ENCODE results near the gene SRR.
"Not testable (repeated sequence)": the region's sequence is repeated elsewhere in the genome, so short reads cannot be mapped to it uniquely, and the experiment has no call there.

SRR gene, protein sequence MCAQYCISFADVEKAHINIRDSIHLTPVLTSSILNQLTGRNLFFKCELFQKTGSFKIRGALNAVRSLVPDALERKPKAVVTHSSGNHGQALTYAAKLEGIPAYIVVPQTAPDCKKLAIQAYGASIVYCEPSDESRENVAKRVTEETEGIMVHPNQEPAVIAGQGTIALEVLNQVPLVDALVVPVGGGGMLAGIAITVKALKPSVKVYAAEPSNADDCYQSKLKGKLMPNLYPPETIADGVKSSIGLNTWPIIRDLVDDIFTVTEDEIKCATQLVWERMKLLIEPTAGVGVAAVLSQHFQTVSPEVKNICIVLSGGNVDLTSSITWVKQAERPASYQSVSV

DNA sequence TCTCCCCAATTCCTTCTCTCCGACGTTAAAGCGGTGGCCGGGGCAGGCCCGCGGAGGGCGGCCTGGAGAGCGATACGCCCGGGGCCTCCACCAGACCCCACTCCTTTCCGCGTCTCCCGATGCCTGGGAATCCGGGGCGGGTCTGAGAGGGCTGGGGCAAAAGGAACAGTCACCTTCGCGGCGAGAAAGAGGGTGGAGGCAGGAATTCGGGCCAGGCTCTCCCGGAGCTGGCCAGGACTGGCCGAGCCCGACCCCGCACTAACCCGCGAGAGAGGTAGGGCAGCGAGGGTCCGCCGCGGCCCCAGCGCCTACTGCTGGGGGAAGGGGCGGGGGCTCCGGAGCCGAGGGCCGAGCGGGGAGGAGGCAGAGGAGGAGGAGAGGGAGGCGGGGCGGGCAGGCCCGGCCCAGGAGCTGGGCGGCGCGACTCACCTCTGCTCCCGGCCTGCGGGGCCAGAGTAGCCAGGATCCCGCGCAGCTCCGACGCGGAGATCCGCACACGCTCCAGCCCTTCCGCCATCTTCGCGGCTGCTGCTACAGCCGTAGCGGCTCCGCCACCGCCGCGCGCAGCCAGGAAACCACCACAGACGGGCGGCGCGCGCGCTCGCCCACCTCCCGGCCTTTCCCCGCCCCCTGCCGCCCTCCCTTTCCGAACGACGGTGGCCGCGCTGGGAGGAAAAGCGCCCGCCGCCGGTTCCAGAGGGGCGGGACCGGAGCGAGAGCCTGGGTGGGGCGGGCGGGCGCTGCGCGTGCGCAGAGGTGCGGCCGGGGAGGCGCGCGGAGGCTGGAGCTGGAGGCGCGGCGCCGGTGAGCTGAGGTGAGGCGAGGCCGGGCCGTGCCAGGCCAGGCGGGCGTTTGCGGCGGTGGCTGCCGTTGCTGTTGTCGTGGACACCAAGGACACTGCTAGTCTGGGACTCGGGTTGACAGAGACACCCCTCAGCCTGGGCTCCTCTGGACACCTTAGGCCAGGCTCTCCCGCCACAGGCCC, at the start of gene SRR, which contains the start of gene SMG6:
Gene SRR (plus strand): TSS at position 747 of the 985 bp plus-strand sequence. CDS start 11,611 bp downstream, outside the sequence.
Gene SMG6 (minus strand): TSS at position 582 of the 985 bp plus-strand sequence. CDS start 65 bp downstream, at position 517.
- DNase-seq, result peak; percentile 85 to 86

DNA sequence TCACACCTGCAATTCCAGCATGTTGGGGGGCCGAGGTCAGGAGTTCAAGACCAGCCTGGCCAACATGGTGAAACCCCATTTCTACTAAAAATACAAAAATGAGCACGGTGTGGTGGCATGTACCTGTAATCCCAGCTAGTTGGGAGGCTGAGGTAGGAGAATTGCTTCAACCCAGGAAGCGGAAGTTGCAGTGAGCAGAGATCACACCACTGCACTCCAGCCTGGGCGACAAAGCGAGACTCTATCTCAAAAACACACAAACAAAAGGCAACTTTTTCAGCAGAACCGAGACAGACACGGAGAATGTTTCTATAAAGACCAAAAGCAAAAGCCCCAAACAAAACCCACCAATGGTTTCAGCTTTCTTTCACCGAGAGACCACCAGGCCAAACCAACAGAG, 44.9 kb upstream of the SRR start:
- not testable (repeated sequence) for DNase-seq

DNA sequence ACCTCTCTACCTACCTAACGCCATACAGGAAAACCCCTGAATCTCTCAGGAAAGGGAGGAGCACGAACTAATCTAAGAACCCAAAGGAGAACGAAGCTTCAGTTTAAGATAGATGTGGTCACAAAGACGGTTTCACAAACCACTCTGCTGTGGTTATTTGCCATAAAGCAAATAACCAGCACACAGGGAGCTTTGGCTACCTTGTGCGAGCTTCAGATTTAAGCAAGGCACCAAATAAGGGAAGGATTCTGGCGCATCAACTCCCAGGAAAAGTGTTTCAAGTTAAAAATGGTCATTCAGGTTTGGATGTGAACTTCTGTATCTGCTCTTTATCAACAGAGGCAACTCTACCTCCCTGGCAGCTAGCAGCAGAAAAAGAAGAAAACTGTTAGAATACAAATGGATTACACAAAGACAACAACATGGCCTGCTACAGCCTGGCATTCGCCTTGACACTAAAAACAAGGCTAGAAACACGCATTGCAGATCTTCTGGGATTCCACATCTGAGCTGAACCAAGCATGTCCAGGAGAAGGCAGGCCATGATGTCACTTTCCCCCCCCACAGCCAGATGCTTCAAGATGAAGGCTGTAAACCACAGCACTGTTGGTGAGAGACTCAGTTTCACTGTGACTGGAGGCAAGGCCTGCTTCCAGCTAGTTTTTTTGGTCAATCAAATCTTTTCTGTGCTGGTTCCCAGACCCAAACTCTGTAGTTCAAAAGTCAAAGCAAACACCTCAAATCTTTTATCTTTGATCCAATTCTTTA, 43.8 kb upstream of the SRR start:
- no peak for DNase-seq

DNA sequence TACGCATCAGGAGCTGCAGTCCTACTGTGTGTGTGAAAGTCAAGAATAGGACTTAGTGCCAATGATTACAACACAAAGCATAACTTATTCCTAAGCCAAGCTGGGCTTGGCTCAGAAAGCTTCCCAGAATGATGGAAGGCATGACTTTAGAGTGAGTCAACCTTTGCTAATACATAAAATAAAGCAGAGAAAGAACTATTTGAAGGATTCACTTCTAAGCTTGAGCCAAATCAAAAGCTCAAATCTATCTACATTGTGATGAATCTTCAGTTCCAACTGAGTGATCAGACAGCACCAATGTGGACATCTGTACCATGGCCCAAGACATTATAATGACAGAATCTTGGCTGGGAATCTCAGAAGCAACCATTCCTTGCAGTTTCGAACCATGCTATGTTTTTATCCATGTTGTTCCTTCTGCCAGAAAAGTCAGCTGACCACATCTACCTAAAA, 41.6 kb upstream of the SRR start:
- no peak for DNase-seq

DNA sequence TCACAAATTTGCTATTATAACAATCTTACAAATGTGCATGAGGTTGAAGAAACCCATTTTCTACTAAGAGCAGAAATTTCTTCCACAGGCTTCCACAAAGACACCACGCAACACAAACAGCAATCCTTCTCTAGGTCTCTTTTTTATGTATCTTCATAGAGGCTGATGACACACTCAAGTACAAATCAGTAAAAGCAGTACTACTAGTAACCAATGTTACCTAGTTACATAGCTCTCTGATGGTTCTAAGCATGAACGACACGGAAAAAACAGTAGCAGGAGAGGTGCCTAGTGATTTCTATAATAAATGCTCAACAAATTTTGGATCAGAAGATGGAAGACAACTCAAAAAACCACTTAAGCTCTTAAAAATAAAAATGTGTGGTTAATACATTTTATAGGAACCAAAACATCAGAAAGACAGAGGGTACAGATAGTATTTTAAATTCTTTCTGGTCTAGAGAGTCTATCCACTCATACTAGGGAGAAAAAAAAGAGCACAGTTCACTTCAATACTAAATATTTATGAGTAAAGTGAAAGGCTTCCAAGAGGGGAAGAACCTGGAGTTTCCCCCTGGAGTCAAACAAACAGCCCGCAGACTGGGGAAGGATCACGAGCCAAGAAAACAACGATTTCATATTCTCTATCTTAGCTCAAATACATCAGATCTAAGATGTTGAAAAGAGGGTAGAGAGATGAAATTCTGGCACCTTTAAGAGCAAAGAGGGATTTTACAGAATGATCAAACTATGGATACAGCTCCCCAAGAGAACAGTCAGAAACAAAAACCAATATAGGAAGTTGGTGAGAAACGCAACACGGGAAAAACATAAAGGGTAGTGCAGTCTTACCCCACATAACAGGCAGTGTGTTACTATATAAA, 40.3 kb upstream of the SRR start:
- no peak for DNase-seq

DNA sequence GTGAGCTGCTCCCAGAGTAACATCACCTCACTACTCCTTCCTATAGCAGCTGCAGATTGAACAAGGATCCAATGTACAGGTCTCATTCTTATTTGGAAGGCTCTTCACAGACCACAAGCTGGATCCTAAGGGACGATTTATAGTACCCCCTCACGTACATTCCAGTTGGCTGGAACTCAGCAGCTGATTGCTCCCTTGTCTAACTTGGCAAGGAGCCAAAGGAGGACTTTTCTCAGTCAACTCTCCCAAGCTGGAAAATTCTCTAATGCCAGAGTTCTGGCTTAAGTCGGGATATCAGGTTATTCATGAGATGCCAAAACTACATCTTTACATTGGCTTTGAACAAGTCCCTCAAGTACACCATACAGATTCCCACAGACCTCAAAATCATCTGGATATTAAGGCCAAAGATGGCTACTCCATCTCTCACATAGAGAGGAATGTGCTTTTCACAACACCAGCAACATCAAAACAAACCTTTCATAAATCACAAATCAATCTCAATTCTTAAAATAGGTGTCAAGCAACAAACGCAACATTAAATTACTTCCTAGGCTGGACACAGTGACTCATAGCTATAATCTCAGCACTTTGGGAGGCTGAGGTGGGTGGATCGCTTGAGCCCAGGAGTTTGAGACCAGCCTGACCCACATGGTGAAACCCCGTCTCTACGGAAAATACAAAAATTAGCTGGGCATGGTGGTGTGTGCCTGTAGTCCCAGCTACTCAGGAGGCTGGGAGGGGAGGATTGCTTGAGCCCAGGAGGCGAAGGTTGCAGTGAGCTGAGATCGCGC, 39.5 kb upstream of the SRR start:
- DNase-seq, result no peak

DNA sequence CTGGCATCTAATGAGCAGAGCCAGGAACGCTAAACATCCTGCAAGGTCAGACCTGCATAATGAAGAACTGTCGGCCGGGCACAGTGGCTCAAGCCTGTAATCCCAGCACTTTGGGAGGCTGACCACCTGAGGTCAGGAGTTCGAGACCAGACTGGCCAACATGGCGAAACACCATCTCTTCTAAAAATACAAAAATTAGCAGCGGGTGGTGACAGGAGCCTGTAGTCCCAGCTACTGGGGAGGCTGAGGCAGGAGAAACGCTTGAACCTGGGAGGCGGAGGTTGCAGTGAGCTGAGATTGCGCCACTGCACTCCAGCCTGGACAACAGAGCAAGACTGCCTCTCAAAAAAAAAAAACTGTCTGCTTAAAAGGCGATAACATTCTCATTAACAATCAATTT, 38.6 kb upstream of the SRR start:
- not testable (repeated sequence) for DNase-seq

DNA sequence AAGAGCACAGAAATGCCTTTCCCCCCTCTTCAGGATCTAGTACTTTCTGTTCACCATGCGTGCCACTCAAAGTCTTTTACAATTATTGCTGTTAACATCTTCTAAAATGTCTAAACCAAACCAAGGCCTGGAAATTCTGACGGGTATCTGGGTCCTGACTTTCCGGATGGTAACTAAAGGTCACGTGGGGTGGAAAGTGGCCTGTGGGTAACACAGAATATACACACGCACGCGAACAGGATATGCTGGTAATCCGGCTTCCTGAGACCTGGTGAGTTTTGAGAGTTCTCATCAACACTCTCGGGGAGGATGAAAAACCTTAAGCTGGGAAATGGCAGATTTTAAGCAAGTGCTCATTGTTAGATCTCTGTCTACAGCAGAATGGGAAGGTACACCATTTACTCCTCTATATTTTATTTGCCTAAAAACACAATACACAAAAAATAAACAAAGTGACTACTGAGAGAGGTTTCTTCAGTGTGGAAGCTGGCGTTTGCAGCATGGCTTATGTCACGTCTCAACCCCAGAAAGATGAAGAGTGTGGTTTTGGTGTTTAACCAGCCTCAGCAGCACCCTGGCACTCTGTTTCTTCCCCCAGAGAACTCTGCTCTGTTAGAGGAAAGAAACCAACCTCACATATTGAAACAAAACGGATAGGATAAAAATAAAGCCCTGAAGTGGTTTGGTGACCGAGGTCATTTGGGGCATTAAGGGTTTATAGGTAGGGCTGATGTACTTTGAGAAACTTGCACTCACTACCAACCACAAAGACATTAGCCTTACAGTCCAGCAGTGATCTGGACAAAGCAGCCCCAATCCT, 37.5 kb upstream of the SRR start:
- no peak for DNase-seq

DNA sequence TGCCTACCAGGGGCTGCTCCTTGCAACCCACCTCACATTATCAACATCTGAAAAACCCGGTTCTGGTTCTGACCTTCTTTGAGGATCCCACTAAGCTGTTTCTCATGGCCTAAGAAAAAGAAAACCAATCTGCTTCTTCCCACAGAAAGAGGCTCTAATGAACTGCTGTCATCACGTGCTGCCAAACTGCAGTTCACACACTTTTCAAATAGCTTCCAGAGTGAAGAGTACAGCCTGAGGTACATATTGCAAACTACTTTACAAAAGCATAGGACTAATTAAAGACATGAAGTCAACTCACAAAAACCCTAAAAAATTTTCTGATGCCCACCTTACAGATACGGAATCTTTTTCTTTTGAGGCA, 36.9 kb upstream of the SRR start:
- DNase-seq, result no peak

DNA sequence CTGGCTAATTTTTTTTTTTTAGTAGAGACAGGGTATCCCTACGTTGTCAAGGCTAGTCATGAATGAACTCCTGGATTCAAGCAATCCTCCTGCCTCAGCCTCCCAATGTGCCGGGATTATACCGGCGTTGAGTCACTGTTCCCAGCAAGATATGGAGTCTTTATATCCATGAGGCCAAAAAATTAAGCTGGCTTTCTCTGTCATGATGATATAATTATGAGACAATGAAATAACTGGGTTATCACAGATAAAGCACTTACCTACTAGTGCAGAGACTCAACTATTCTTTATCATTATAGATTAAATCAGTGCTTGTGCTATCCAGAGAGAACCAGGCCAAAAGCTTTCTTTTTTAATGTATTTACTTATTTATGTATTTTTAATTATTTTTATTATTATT, 36.4 kb upstream of the SRR start:
- DNase-seq, result no peak

DNA sequence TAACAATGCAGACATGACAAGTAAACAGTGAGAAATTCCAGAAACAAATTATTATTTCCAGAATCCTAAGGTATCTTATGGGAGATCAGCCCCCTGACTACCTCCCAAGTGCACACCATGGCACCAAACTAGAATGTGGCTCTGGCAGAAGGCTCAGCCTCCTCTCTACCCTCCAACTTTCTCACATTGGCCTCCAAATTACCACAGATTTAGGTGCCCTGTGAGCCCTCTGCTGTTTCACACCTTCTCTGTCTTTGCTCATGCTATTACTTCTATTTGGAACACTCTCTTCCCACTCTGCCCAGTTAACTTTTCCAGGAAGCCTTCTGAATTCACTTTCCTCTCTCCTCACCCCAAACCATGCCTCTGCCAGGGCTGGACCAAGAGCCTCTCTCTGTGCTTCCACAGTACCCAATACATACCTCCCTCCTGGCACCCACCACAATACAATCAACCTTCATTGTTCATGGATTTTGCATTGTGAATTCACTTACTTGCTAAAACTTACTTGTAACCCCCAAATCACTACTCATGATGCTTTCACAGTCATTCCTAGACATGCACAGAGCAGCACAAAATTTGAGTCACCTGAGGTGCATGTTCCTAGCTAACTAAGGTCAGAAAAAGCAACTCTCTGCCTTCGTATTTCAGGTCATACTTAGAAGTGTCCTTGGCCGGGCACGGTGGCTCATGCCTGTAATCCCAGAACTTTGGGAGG, 31.6 kb upstream of the SRR start:
- DNase-seq, result no peak

DNA sequence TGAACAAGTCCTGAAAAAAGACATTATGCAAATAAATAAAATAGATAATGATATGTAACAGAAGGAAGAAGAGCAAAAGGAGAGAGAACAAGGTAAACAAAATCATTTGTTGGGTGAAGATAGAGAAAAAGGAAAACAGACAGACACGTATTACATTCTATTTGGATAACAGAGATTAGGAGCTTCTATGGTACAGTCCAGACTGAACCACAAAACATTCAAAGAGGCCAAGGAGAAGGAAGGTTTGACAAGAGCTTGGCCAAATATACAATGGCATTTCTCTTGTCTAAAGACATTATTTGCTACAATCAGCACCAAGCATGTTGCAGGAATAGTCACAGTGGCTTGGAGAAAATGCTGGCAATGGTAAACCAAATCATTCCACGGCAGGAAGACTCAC, 29.3 kb upstream of the SRR start:
- DNase-seq, result no peak

DNA sequence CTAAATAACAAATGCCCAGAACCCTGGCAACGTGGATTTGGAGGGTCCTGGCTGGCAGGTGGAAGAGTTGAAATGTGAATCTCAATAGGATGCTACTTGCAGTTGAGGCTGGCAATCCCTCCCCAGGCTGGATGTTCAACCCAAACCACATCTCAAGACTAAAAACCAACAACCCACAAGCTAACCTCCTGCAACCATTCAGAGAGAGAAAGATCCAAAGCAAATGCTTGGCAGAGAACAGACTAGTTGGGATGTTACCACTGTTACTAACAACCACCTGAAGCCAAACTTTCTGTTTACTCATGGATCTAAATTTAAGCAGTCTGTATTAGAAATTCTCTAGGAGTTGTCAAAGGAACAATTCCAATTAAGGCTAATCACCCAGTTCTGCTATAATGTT, 28.0 kb upstream of the SRR start:
- DNase-seq, result no peak

DNA sequence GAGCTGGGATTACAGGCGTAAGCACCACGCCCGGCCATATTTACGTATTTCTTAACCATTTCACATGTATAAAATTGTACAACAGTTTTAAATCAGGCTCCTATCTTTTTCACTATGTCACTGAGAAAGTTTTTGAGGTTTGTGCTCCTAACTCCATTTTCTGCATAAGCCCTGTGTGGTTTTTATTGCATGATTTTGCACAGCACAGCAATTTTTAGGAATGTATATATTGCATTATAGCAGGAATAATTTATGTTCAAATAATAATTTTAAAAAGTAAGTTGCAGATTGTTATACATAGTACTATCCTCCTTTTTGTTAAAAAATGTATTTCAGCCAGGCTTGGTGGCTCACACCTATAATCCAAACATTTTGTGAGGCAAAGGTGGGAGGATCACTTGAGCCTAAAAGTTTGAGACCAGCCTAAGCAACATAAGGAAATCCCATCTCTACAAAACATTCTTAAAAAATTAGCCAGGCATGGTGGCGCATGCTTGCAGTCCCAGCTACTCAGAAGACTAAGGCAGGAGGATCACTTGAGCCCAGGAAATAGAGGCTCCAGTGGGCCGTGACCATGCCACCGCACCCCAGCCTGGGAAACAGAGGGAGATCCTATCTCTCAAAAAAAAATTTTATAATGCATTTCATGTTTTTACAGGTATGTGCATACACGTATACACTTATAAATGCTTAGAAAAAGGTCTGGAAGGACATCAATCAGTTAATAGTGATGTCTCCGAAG, 26.1 kb upstream of the SRR start:
- no peak for DNase-seq

DNA sequence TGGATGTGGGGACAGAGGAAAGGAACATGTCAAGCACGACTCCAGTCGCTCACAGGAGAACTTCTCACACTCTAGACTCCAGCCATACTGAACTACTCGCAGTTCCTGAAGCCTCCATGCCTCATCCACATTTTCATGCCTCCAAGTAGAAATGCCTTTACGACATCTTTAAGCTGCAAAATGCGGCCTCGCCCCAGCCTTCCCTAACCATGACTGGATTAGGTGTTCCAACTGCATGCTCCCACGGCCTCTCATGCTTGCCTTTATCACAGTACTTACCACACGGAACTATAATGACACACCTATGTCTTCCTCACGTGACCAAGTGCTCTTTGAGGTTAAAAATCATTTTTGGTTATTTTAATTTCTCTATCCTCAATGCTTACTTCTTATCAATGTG, 24.0 kb upstream of the SRR start:
- no peak for DNase-seq

DNA sequence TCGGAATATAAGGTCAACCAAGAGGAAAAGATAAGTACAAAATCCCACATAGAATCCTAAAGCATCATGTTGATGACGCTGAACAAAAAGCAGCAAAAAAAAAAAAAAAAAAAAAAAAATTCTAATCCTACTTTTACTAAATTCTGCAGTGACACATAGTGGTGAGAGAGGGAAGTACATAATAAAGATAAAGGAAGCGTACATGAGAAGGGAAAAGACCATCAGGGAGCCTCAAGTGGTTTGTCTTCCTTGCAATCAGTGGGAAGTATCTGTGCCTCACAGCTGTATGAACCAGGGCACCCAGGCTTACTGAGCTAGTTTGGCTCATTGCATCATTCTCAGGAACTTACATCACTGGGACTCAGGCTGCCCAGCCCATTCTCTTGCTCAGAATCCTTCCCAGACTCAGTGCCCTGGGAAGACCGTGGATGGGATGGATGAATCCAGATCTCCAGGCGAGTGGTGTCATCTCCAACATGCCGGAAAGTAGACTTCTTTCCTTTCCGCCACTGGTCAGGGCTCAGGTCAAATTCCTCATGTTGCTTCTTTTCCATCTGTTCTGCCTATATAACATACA, 21.4 kb upstream of the SRR start:
- peak in 1 of 2 experiments; percentile 3 for DNase-seq

DNA sequence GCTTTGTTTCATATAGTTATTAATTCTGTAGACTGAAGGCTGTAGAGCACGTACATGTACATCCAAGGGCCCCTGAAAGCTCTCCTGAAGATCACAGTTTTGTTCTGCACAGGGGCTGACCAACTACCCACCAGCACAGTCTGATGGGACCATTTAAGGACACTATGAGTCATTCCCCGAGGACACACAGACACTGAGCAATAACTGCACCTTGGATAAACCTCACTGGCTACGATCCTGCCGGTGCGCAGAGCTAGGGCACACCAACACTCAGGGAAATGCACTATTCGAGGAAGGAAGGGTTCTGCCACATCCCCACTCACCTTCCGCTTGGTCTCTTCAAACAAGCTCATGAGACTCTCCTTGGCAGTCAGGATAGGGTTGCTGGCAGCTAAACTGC, 20.4 kb upstream of the SRR start:
- no peak for DNase-seq

DNA sequence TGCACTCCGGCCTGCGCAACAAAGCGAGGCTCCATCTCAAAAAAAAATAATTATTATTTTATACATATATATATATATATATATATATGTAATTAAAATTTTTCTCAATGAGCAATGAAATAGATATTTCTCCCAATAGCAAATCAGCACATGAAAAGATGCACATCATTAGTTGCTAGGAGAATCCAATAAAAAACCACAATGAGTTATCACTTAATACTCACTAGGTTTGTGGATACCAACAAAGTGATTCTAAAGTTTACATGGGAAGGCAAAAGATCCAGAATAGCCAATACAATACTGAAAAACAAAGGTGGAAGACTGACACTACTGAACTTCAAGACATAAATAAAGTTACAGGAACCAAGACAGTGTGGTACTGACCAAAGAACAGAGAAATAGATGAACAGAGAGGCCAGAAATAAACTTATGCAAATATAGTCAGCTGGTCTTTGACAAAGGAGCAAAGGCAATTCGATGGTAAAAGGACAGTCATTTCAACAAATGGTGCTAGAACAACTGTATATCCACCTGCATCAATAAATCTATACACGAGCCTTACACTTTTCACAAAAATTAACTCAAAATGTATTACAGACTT, 13.8 kb upstream of the SRR start:
- no peak for DNase-seq

All from NCI-H1930 (cell line).